Stimulated activated CD8-positive, alpha-beta memory T cell treated with anti-CD3 and anti-CD28 coated beads, Interleukin-4, amount 100 ng/mL, for 4 hours (primary cell): ENCODE data around the gene RGPD3.
"Not testable (repeated sequence)": the region's sequence is repeated elsewhere in the genome, so short reads cannot be mapped to it uniquely, and the experiment has no call there.

Experiments
- DNase-seq, 2 donors: peaks; one replicate each; pipeline ENCODE4 v3.0.0-alpha.2; 2020; ENCODE audit warnings: low read depth in 2 of 2, low spot score in 1 of 2

The RGPD3 gene

GRCh38 chr2:106468107-106468506 is at the start of gene RGPD3:
RGPD3 (minus strand) TSS chr2:106468413; CDS start chr2:106468288, 125 bp downstream.
- not testable (repeated sequence) for DNase-seq

GRCh38 chr2:106517329-106517728 is 49.1 kb upstream of the RGPD3 start:
- no peak for DNase-seq

DNA sequence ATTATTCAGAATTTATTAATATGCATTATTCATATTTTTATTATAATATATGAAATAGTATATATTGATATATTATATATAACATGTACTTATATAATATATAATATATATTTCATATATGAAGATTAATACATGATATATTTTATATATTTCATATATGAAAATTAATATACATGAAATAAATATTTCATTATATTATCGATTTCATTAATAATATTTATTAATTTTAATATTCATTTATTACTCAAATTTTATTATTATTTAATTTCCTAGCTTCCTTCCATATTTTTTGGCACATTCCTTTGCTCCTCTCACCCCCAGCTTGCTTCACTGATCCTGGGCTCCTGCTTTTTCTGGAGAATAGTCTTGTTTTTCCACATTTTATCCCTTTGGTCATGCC is 48.7 kb upstream of the RGPD3 start:
- DNase-seq: no peak

GRCh38 chr2:106516436-106516835 is 48.2 kb upstream of the RGPD3 start:
- DNase-seq: no peak

- not testable (repeated sequence) for DNase-seq
Measured at GRCh38 chr2:106514827-106515226, 46.6 kb upstream of the RGPD3 start.

- DNase-seq: not testable (repeated sequence)
Measured at GRCh38 chr2:106513391-106513790, 45.2 kb upstream of the RGPD3 start.

- not testable (repeated sequence) for DNase-seq
Measured at GRCh38 chr2:106511934-106512333, 43.7 kb upstream of the RGPD3 start.

GRCh38 chr2:106511476-106511901 is 43.3 kb upstream of the RGPD3 start:
- DNase-seq: not testable (repeated sequence)

GRCh38 chr2:106510791-106511190 is 42.6 kb upstream of the RGPD3 start:
- DNase-seq: not testable (repeated sequence)

- DNase-seq: not testable (repeated sequence)
Measured at GRCh38 chr2:106509374-106509770, 41.2 kb upstream of the RGPD3 start.

- DNase-seq: not testable (repeated sequence)
Measured at GRCh38 chr2:106508660-106509373, 40.6 kb upstream of the RGPD3 start.

DNA sequence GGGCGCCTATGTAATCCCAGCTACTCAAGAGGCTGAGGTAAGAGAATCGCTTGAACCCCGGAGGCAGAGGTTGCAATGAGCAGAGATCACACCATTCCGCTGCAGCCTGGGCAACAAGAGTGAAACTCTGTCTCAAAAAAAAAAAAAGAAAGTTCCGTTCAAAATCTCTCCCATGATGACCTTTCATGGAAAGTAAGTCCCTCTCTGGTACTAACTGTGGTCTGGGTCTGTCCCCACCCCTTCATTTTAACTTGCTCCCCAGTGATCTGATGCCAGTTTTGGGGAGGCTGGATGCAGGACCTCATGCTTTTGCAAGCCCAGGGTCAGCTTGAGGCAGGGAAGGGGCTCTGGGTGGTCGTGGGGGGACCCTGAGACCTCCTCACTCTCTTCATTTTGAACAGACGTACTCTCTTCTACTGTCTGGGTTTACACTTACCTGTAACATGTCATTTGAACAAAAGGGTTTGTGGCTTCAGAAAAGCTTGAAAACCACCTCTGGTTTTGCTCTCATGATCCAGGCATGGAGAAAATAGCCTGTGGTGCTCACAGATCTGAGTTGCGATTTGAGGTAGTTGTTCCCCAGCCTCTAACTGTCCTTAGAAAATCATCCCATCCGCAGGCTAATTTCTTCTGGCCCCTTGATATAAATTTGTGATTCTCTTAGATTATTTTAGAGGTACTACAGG is 37.9 kb upstream of the RGPD3 start:
- DNase-seq: not testable (repeated sequence)

DNA sequence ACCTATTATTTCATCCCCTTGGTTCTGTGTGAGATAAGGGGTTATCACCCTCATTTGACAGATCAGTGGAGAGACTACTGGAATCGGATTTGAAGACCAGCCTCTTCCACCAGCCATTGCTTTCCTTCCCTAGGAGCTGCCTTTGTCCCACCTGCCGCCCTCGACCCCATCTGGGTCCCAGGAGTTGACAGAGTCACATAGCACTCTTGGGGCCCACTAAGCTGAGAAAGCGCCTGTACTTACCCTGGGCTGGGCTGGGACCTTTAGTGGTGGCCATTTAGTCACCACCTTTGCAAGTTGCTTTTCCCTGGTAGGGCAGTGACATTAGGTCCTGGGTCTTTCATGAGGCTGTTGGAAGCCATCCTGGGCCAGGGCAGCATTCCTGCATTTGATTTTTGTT is 36.6 kb upstream of the RGPD3 start:
- DNase-seq: not testable (repeated sequence)

GRCh38 chr2:106504192-106504591 is 36.0 kb upstream of the RGPD3 start:
- DNase-seq: not testable (repeated sequence)

GRCh38 chr2:106502351-106502750 is 34.1 kb upstream of the RGPD3 start:
- not testable (repeated sequence) for DNase-seq

DNA sequence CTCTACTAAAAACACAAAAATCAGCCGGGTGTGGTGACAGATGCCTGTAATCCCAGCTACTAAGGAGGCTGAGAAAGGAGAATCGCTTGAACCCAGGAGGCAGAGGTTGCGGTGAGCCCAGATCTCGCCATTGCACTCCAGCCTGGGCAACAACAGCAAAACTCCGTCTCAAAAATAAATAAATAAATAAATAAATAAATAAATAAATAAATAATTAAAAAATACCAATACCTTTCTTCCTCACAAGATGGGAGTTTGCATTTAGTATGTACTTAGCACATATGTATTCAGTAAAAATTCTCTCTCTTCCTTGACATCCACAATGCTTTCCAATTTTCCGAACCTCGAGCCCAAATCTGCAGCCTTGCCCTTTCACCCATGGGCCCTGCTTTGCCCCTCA is 32.1 kb upstream of the RGPD3 start:
- DNase-seq: not testable (repeated sequence)

DNA sequence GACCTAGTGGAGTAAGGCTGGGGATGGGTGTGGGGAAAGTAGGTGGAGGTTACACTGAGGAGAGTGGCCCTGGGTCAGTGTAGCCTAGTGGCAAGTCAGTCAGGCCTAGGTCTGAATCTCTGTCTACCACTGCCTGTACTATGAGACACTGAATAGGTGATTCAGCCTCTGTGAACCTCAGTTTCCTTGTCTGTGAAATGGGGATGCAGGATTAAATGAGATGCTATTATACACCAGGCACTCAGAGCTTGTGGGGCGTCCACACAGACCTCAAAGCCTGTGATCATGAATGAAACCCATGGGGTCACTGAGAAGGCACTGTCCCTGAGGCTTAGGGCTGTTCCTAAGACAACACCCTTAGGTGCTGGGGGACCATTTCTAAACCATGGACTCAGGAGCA is 30.3 kb upstream of the RGPD3 start:
- not testable (repeated sequence) for DNase-seq

- not testable (repeated sequence) for DNase-seq
Measured at GRCh38 chr2:106492913-106493312, 24.7 kb upstream of the RGPD3 start.

GRCh38 chr2:106492399-106492798 is 24.2 kb upstream of the RGPD3 start:
- not testable (repeated sequence) for DNase-seq

DNA sequence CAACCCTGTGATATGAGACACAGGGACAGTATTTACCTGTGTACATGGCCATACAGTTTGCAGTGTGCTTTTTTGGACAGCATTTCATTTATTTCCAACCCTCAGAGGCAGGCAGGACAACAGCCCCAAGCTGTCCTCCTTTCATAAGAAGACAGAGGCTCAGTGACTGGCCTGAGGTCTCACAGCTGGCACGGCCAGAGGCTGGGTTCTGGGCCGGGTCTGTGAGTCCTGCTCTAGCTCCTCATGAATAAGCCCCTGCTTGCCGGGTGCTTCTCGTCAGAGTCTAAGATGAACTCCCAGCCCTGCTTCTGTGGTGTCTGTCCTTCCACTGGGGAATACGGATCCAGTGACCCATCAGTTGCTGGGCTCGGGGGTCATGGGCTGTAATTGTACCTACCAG is 21.5 kb upstream of the RGPD3 start:
- DNase-seq: not testable (repeated sequence)

DNA sequence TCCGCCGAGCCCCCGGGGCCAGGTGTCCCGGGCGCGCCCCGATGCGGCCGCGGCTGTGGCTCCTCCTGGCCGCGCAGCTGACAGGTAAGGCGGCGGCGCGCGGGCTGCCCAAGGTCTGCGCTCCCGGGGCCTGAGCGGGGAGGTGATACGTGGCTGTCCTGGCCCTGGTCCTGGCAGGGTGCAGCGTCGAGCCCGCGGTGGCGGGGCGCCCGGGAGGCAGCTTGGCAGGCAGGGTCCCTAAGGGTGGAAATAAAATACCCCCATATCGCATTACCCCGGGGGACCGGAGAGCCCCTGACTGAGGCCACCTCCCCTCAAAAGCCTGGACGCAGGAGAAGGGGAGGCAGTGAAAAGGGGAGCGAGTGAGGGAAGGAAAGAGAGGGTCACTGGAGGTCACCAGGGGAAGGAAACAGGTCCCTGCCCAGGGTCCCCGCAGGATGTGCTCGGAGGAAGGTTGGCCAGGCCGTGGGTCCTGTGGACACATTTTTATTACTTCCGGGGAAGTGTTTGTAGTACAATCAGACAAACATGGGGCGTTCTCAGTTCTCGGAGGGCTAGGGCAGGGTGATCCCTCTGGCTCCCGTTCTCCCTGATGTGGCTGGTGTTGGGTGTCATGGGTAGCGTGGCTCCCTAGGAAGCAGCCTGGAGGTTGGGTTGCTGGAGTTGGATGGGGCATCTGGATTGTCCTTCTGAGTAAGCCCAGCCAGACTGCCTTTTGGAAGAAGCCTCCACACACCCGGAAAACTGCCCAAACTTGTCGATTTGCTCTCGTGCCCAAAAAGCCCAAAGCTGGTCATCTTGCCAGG is 19.4 kb upstream of the RGPD3 start:
- DNase-seq: not testable (repeated sequence)
